Right lobe of liver (tissue), 6 donors: ENCODE measurements around the gene PYGM. TPM values are rescaled to one million over a fixed set of nuclear protein-coding genes. Genes with fewer than 3 reads are reported as not detected.

Experiments used
- ATAC-seq, 4 donors: fragments of 200-7000 bp; cut with Tn5 transposase; one replicate each; pipeline ENCODE4 v1.9.1; 2020; ENCODE audit warnings: mild to moderate bottlenecking in 4 of 4, moderate library complexity in 4 of 4
- DNase-seq, 3 donors: peaks; one replicate each; pipeline ENCODE4 v3.0.0-alpha.2; 2020
- H3K27ac ChIP-seq, 3 donors: fragments of 200-600 bp; one replicate each; pipeline ENCODE4 v1.8.0; 2022
- H3K27me3 ChIP-seq, 2 donors: fragments of 200-600 bp; one replicate each; pipeline ENCODE4 v1.8.0; 2022
- H3K36me3 ChIP-seq, 4 donors: fragments of 200-600 bp; sonication (generic) in 1 of 4; one replicate each; pipeline versions ENCODE4 v1.5.1 to v1.8.0; 2017 to 2022; ENCODE audit warnings: control low read depth in 1 of 4
- H3K4me1 ChIP-seq, 4 donors: fragments of 200-600 bp; sonication (generic) in 1 of 4; one replicate each; pipeline versions ENCODE4 v1.5.1 to v1.8.0; 2017 to 2022; ENCODE audit warnings: control low read depth in 1 of 4
- H3K4me3 ChIP-seq, 3 donors: fragments of 200-600 bp; one replicate each; pipeline ENCODE4 v1.8.0; 2022
- H3K9me3 ChIP-seq, 4 donors: fragments of 200-600 bp; sonication (generic) in 1 of 4; one replicate each; pipeline versions ENCODE4 v1.5.1 to v1.8.0; 2017 to 2022; ENCODE audit warnings: control low read depth in 1 of 4
- CTCF ChIP-seq, 4 donors: fragments of 200-600 bp in 3 of 4; fragments of 450-650 bp in 1 of 4; IDR thresholded peaks; one replicate each; pipeline versions ENCODE4 v1.5.1 to v1.8.0; 2016 to 2022; ENCODE audit warnings: antibody characterized with exemption in 4 of 4, mild to moderate bottlenecking in 2 of 4
- POLR2A ChIP-seq: fragments of 450-650 bp; IDR thresholded peaks from one replicate; pipeline ENCODE4 v1.6.1; 2017; ENCODE audit warnings: antibody characterized with exemption, mild to moderate bottlenecking
- WGBS: methylation state at CpG from one replicate; pipeline ENCODE4 v1.1.6; 2018; ENCODE audit warnings: low coverage, low lambda C conversion rate; ENCODE audit not compliant: insufficient coverage; ENCODE audit errors: missing lambda C conversion rate; 5-methylcytosine and 5-hydroxymethylcytosine counted together
- intact Hi-C, 2 donors: fragments of 100-400 bp; cut with DNase I; formaldehyde crosslinking; loops; one replicate each; pipeline versions ENCODE4 v1.11.2 to v1.14.1; 2022
- total RNA-seq, 6 experiments: library from RNA; depleted of rRNA in 2 of 6; stranded (reverse); fragments of >200 nt in 2 of 6; fragmentation: NEBNext Ultra II Directional in 3 of 6; extraction: Animal tissue kit (Norgen Biotek cat#: 25700) in 3 of 6; gene quantifications; one replicate each; pipeline versions ENCODE4 v1.1.0 to v1.2.4, GENCODE V29; 2016 to 2023
- donor health status: DM: no; HTN: yes; CAD: no.
- donor health status: DM: no; HTN: no; CAD: no.
- donor health status: DM: no; HTN: no; CAD: no.
- donor health status: DM: no; HTN: yes; CAD: no.
- donor health status: DM: no; HTN: yes; CAD: no.

The PYGM gene
- total RNA-seq, 6 experiments from 2014 or later = 0.24 to 1.4 (median 0.47) TPM

- under 1% methylated on average over 41 of the region's 80 CpGs for WGBS
- intact Hi-C loops = no loop called here
- Histone ChIP-seq H3K27ac (peak within 1 kb of the TSS; percentile 98 to 99 (median 98)), H3K9me3 (no peaks in the 10 kb centered on the region), H3K27me3 (no peaks in the 10 kb centered on the region), H3K4me3 (peak within 1 kb of the TSS; percentile 92 to 95 (median 93)), H3K36me3 (peaks cover 0 to 28% (median 22%) of the 10 kb centered on the region in 4 donors), H3K4me1 (peaks cover 2 to 25% (median 12%) of the 10 kb centered on the region in 4 donors)
- TF ChIP-seq POLR2A = peak; percentile 98
- TF ChIP-seq CTCF (IDR thresholded peaks at IDR 0.05) = peak in 2 of 4 donors; percentile 23 to 29
- ATAC-seq (peak; percentile 89 to 94 (median 90)), DNase-seq (peak; percentile 98 to 99 (median 99))
Measured at GRCh38 chr11:64778473-64779298, 18.9 kb upstream of the PYGM start, which contains the start of gene SF1. Gene SF1, minus strand, starts transcription at chr11:64778542. Its CDS starts 150 bp downstream, at chr11:64778392.

- no peak for TF ChIP-seq POLR2A
Measured at GRCh38 chr11:64778223-64778472, 18.4 kb upstream of the PYGM start.

GRCh38 chr11:64777449-64778222, 17.9 kb upstream of the PYGM start:
- peaks cover 2 to 25% (median 12%) of the 10 kb centered on the region in 4 donors for H3K4me1 ChIP-seq
- TF ChIP-seq CTCF (IDR thresholded peaks at IDR 0.05) (no peak), POLR2A (no peak)
- peak overlapping the region; percentile 98 to 99 (median 98) for H3K27ac ChIP-seq
- intact Hi-C loops = no loop called here
- H3K27me3 ChIP-seq = no peaks in the 10 kb centered on the region
- peak overlapping the region; percentile 92 to 95 (median 93) for H3K4me3 ChIP-seq
- ATAC-seq = peak; percentile 14 to 33 (median 28)
- DNase-seq = peak; percentile 86 to 90 (median 88)
- peaks cover 10 to 39% (median 31%) of the 10 kb centered on the region in 4 donors for H3K36me3 ChIP-seq
- WGBS = 0% methylated on average over 5 of the region's 98 CpGs
- H3K9me3 ChIP-seq = no peaks in the 10 kb centered on the region

More at GRCh38 chr11:64778223-64778472, 18.4 kb upstream of the PYGM start:
- H3K9me3 ChIP-seq = no peaks in the 10 kb centered on the region
- peak overlapping the region; percentile 98 to 99 (median 98) for H3K27ac ChIP-seq
- no CpG with 5 or more reads among the region's 28 CpGs for WGBS
- no peak for DNase-seq
- H3K36me3 ChIP-seq = peaks cover 5 to 34% (median 28%) of the 10 kb centered on the region in 4 donors
- H3K4me3 ChIP-seq = peak overlapping the region; percentile 92 to 95 (median 93)
- H3K4me1 ChIP-seq = peaks cover 2 to 25% (median 12%) of the 10 kb centered on the region in 4 donors
- H3K27me3 ChIP-seq = no peaks in the 10 kb centered on the region
- intact Hi-C loops = no loop called here
- ATAC-seq = peak in 2 of 4 donors; percentile 0 to 5

GRCh38 chr11:64776875-64777274, 17.1 kb upstream of the PYGM start:
- Histone ChIP-seq H3K4me3 (peak overlapping the region; percentile 74 to 92 (median 83)), H3K27me3 (no peaks in the 10 kb centered on the region), H3K36me3 (peaks cover 11 to 46% (median 37%) of the 10 kb centered on the region in 4 donors), H3K27ac (peak overlapping the region in 2 of 3 donors; percentile 14 to 45), H3K4me1 (peaks cover 2 to 25% (median 12%) of the 10 kb centered on the region in 4 donors), H3K9me3 (no peaks in the 10 kb centered on the region)
- ATAC-seq = no peak
- intact Hi-C loops = no loop called here
- no peak for TF ChIP-seq CTCF (IDR thresholded peaks at IDR 0.05)
- TF ChIP-seq POLR2A = no peak
- DNase-seq = peak in 1 of 3 donors; percentile 18
- WGBS = 17% methylated on average over 3 of the region's 3 CpGs
